Rectal smooth muscle tissue (tissue), 1 donor: ENCODE measurements around the gene COL25A1.
"Not testable (repeated sequence)": the region's sequence is repeated elsewhere in the genome, so short reads cannot be mapped to it uniquely, and the experiment has no call there.

Experiments used
- H3K27ac ChIP-seq: one replicate; pipeline ENCODE4 v1.7.0; 2013; ENCODE audit warnings: low read depth, low read length, inconsistent platforms
- H3K27me3 ChIP-seq: one replicate; pipeline ENCODE4 v1.7.0; 2013; ENCODE audit warnings: low read length; ENCODE audit not compliant: control insufficient read depth, insufficient read depth
- H3K36me3 ChIP-seq: one replicate; pipeline ENCODE4 v1.7.0; 2013; ENCODE audit warnings: low read length; ENCODE audit not compliant: control insufficient read depth, insufficient read depth
- H3K4me1 ChIP-seq: one replicate; pipeline ENCODE4 v1.7.0; 2013; ENCODE audit warnings: low read length; ENCODE audit not compliant: control insufficient read depth, insufficient read depth
- H3K4me3 ChIP-seq: one replicate; pipeline ENCODE4 v1.7.0; 2013; ENCODE audit warnings: low read length
- H3K9ac ChIP-seq: one replicate; pipeline ENCODE4 v1.7.0; 2013; ENCODE audit warnings: low read length

COL25A1 gene

DNA sequence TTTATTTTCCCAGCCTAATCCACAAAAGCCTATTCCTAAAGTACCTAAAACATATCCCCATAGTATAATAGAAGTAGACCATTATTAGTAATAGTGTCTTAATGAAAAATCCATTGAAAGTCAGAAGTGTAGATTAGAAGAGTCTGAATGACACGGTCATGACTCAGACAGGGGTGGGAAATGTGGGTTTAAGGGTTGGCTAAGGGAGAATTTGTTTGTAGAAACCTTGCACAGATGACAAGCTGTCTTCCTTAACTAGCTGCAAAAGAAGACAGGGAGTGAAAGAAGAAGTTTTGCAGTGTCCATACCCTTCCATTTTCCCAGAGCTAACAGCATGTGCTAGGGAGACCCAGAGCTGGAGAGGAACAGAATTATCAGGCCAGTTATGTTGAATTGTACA lies 296.9 kb downstream of the COL25A1 start:
- Histone ChIP-seq H3K9ac (no peak overlapping the region), H3K4me1 (no peaks in the 10 kb centered on the region), H3K27ac (no peak overlapping the region), H3K4me3 (no peak overlapping the region), H3K27me3 (no peaks in the 10 kb centered on the region), H3K36me3 (no peaks in the 10 kb centered on the region)

DNA sequence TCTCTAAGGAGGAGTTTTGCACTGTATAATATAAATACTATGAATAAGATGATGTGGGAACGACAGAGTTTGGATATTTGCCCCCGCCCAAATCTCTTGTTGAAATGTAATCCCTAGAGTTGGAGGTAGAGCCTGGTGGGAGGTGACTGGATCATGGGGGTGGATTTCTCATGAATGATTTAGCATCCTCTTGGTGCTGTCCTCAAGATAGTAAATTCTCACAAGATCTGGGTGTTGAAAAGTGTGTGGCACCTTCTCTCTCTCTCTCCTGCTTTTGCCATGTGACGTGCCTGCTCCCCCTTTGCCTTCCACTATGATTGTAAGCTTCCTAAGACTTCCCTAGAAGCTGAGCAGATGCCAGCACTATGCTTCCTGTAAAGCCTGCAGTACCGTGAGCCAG lies 298.0 kb downstream of the COL25A1 start:
- H3K27me3 ChIP-seq = no peaks in the 10 kb centered on the region
- H3K4me1 ChIP-seq = no peaks in the 10 kb centered on the region
- no peaks in the 10 kb centered on the region for H3K36me3 ChIP-seq

DNA sequence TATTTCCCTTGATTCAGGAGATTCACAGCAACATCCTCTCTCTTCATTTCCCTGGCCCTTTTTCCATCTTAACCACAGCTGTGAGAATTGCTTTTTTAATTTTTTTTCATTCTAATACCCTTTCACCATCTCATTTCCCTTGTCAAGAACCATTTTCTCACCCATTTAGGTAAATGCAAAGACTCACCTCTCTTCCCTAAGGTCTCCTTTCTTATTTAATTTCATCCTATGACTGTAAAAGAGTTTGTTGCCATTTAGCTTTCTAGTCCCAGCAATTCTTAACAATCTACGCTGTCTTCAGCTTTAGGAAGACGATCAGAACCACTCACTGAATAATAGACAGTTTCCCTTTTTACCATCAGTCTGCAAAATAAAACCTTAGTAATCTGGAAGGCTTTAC lies 298.5 kb downstream of the COL25A1 start:
- H3K4me3 ChIP-seq = no peak overlapping the region
- H3K27ac ChIP-seq = no peak overlapping the region
- H3K36me3 ChIP-seq = no peaks in the 10 kb centered on the region
- H3K9ac ChIP-seq = no peak overlapping the region
- no peaks in the 10 kb centered on the region for H3K4me1 ChIP-seq
- no peaks in the 10 kb centered on the region for H3K27me3 ChIP-seq

More for the DNA sequence above, 298.0 kb downstream of the COL25A1 start:
- no peak overlapping the region for H3K27ac ChIP-seq
- H3K4me3 ChIP-seq = no peak overlapping the region
- no peak overlapping the region for H3K9ac ChIP-seq

DNA sequence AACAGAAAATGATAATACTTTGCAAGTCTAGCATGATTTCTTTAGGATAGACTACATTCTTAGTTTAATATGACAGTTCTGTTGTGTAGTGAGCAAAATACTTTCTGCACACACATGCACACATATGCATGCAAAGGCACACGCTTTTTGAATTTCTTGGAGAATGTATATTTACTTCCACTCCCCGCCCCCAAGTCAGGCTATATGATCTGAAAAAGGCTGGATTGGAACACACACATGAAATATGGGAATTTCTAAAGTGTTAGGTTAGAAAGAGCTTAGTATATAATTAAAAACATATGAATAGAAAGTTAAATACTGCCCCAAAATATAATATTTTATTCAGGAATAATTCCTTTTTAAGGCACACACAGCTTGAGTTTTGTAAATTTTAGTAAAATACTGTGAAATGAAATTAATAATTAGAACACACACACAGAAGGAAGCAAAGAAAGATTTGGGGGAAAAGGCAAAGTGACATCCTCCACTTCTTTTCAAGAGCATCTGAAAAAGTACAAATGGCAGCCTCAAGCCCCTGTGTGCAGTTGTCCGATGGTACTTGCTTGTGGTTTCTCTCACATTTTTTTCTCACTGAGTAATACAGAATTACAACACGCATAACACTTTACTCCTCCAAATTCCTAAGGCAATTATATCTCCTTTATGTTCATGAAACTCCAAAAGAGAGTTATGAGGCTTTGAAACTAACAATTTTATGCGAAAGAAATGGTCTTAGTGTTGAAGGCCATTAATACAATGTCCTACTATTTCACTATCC lies 310.7 kb downstream of the COL25A1 start:
- no peak overlapping the region for H3K27ac ChIP-seq
- no peak overlapping the region for H3K4me3 ChIP-seq
- H3K27me3 ChIP-seq = no peaks in the 10 kb centered on the region
- H3K9ac ChIP-seq = no peak overlapping the region
- no peaks in the 10 kb centered on the region for H3K4me1 ChIP-seq
- no peaks in the 10 kb centered on the region for H3K36me3 ChIP-seq

DNA sequence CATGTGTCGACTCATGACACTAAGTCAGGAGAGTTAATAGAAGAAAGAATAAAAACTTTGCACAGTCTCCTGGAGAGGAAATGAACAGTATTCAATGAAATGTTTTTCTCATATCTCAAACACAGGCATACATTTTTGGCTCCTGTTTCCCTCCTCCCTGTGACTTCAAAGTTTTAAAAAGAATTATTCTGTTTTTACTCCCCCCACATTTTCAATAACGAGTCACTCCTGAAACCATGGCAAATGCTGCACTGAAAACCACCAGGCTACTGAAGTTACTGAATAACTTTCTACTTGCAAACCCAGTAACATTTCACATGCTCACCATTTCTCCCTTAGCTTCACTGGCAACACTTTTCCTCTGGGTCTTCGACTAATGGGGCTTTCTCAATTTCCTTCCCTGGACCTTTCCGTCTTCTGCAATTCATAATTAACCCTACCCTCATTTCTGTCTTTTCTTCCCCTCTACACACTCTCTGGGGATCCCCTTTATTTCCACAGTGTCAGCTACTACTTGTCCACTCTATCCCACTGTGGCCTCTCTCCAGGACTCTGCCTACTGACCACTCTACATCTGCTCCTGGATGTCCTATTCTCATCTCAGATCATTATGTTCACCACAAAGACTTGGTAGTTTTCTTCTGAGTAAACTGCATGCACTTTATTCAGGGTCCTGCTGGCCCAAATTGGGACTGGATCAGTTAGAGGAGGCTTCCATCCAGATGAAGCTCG lies 313.8 kb downstream of the COL25A1 start:
- H3K4me3 ChIP-seq = no peak overlapping the region
- no peaks in the 10 kb centered on the region for H3K36me3 ChIP-seq
- H3K9ac ChIP-seq = no peak overlapping the region
- H3K27ac ChIP-seq = no peak overlapping the region
- no peaks in the 10 kb centered on the region for H3K4me1 ChIP-seq
- H3K27me3 ChIP-seq = no peaks in the 10 kb centered on the region

DNA sequence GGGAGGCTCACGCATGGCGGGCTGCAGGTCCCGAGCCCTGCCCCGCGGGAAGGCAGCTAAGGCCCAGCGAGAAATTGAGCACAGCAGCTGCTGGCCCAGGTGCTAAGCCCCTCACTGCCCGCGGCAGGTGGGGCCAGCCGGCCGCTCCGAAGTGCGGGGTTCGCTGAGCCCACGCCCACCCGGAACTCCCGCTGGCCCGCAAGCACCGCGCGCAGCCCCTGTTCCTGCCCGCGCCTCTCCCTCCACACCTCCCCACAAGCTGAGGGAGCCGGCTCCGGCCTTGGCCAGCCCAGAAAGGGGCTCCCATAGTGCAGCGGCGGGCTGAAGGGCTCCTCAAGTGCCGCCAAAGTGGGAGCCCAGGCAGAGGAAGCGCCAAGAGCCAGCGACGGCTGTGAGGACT lies 318.0 kb downstream of the COL25A1 start:
- not testable (repeated sequence) for H3K9ac ChIP-seq, H3K27me3 ChIP-seq, H3K4me1 ChIP-seq, H3K36me3 ChIP-seq, H3K27ac ChIP-seq, H3K4me3 ChIP-seq

DNA sequence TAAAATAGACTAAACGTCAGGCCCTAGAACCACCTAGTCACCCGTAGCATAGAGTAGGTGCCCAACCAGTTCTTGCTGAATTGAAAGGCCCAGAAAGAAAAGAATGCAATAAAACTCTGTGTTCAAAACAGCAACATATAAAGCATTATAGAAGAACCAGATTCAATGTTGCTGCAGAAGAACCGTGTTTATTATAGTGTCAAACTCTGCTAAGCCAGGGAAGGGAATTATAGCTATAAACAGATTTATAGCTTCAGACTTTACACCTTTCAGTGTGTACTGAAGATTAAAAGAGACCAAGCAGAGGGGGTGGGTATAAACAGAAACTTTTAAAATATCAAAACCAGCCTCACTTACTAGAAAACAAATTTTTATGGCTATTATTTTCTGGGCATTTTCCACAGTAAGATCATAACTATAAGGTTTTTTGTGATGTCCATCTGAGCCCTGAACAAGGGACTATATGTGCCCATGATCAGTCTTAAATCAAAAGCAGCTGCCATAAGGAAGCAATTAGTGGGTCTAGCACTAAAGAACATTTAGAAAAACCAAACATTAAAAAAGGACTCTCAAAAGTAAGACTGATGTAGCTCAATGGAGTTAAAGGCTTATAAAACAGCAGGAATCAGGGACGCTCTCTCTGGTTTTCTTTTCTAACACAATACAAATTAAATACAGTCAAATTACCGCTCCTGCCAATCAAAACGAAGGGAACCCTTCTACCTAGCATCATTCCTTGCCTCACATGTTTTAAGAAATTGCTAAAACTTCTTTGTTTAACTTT lies 319.9 kb downstream of the COL25A1 start:
- no peak overlapping the region for H3K4me3 ChIP-seq
- no peaks in the 10 kb centered on the region for H3K36me3 ChIP-seq
- H3K27ac ChIP-seq = no peak overlapping the region
- H3K27me3 ChIP-seq = no peaks in the 10 kb centered on the region
- no peaks in the 10 kb centered on the region for H3K4me1 ChIP-seq
- H3K9ac ChIP-seq = no peak overlapping the region

DNA sequence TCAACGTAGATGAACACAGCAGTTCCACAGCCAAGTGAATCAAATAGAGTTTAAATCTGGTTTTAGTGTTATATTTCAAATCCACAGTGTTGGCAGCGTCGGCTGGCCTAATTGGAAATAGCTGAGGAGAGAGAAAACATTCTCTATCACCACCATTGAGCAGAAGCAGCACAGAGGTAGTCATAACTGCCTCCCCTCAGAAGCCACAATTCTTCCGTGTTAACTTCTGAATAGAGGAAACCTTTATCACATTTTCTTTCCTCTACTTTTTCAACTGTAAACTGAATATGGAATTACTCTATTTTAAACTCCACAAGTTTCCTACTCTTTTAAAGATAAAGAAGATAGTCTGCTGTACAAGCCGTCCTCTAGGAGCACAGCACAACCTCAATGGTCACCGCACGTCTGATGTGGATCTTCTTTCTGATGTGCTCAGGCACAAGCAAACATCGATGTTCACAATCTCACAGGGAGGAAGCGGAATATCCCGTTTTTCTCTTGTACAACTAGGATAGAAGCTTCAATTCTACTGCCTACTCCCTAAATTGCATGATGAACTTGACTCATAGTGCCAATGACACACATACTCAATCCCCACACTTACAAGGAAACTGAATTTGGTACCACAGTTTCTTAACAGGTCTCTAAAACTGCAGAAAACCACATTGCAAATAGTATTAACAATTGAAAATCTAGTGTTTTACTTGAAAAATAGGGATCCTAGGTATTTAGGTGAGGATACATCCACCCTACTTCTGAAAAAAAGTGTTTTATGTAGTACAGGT lies 321.8 kb downstream of the COL25A1 start:
- Histone ChIP-seq H3K9ac (no peak overlapping the region), H3K27me3 (no peaks in the 10 kb centered on the region), H3K4me1 (no peaks in the 10 kb centered on the region), H3K36me3 (no peaks in the 10 kb centered on the region), H3K4me3 (no peak overlapping the region), H3K27ac (no peak overlapping the region)

DNA sequence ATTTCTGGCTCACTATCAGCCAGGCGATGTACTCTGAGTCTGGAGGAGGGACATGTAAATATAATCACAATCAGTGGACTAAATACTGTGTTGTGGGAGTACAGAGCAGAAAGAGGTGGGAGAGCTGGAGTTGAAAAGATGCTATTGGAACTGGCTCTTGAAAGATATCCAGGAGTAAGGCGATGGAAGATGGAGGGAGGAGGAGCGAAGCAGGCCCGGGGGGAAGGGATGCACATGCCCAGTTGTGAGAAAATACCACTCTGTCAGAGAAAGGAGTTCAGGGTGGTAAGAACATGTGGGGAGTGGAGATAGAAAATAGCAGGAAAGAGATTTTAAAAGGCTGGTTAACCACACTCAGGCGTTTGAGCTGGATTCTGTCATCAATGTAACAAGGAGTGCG lies 322.7 kb downstream of the COL25A1 start:
- no peaks in the 10 kb centered on the region for H3K27me3 ChIP-seq

DNA sequence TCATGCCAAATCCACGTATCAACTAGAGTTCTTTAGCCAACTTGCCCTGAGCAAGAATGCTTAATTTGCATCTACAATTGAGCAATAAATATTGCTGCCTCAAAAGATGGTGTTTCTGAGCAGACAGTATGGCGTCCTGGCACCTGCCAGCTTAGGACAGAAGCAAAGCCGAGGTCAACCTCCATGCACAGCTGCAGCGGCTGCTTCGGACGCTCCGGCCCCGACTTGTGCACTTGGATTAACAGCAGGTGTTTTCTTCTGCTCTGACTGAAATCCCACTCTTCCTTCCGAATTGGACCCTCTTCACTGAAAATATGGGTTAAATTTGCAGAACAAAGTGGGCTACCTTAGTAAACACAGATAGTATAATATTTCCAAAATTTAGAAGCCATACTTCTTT lies 324.4 kb downstream of the COL25A1 start:
- H3K9ac ChIP-seq = no peak overlapping the region
- H3K36me3 ChIP-seq = no peaks in the 10 kb centered on the region
- no peak overlapping the region for H3K27ac ChIP-seq
- no peaks in the 10 kb centered on the region for H3K4me1 ChIP-seq
- no peak overlapping the region for H3K4me3 ChIP-seq
- no peaks in the 10 kb centered on the region for H3K27me3 ChIP-seq

More for the DNA sequence above, 322.7 kb downstream of the COL25A1 start:
- no peak overlapping the region for H3K27ac ChIP-seq
- no peaks in the 10 kb centered on the region for H3K4me1 ChIP-seq
- no peaks in the 10 kb centered on the region for H3K36me3 ChIP-seq
- no peak overlapping the region for H3K4me3 ChIP-seq
- no peak overlapping the region for H3K9ac ChIP-seq

DNA sequence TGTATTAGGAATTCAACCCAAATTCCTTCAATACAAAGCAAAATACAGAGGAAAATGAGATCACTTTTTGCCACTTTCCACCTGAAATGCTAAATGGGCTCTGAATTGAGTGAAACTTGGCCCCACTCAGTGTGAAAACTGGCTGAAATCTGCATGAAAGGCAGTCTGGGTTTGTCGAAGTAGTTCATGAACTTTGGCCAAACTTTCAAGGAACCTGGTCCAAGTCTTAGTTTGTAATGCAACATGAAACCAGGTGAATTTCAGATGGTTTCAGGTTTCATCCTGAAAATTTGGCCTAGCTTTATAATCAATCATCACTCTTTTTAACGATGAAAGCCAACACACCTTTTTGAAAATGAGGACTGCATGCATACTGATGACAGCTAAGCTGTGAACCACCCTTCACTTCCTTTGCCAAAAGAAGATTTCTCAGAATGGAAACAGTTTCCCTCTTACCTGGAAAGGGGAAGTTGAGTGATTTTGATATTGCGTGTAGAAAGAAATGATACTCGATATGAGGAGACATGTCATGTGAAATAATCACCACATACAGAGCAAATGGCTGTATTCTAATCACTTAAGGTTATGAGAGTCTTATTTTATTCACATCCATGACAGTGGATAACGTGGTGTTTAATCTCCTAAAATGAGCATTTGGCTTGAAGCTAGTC lies 329.7 kb downstream of the COL25A1 start:
- Histone ChIP-seq H3K27me3 (no peaks in the 10 kb centered on the region), H3K4me3 (no peak overlapping the region), H3K4me1 (no peaks in the 10 kb centered on the region), H3K36me3 (no peaks in the 10 kb centered on the region), H3K27ac (no peak overlapping the region), H3K9ac (no peak overlapping the region)
